Measurements from ENCODE around the gene PIK3C3. TPM values are rescaled to one million over a fixed set of nuclear protein-coding genes. Genes with fewer than 3 reads are reported as not detected.

Gene PIK3C3
- polyA plus RNA-seq, 1 of the 3 experiments (the other 2 are of a cell fraction), result 26.9 TPM

GRCh38 chr18:41993151-41993550 lies 38.1 kb downstream of the PIK3C3 start:
- no peaks in the 10 kb centered on the region for H4K20me1 ChIP-seq (ENCODE audit: insufficient read depth)
- no peaks in the 10 kb centered on the region for H3K9me3 ChIP-seq
- CTCF ChIA-PET, result no interaction called here
- no peak for DNase-seq
- H3K79me2 ChIP-seq (ENCODE audit: insufficient read depth), result peaks cover 9% of the 10 kb centered on the region; the same call in 1 of the 2 replicates
- H3K36me3 ChIP-seq (replicated peaks in 1 of 2; ENCODE audit: control insufficient read depth in 1 of 2, insufficient read depth in 2 of 2, low read length in 1 of 2), result peaks cover 84 to 87% of the 10 kb centered on the region in 2 experiments
- H2AFZ ChIP-seq (ENCODE audit: low read depth), result no peak overlapping the region
- H3K4me2 ChIP-seq, result no peak overlapping the region
- no peaks in the 10 kb centered on the region for H3K27me3 ChIP-seq (ENCODE audit: insufficient read depth)
- H3K9me2 ChIP-seq, result no peaks in the 10 kb centered on the region
- no peak overlapping the region for H3K4me3 ChIP-seq (ENCODE audit: low read depth in 2 of 2, low read length in 1 of 2)
- no peak overlapping the region for H3K9ac ChIP-seq
- H3K27ac ChIP-seq (ENCODE audit: low read depth in 2 of 2, low read length in 1 of 2), result no peak overlapping the region
- POLR2A ChIA-PET, result no interaction called here
- 97% methylated on average over 2 of the region's 2 CpGs for WGBS (ENCODE audit: low lambda C conversion rate)
- H3F3A ChIP-seq (replicated peaks; ENCODE audit: insufficient read depth), result peaks cover 17% of the 10 kb centered on the region
- H3K4me1 ChIP-seq (ENCODE audit: control insufficient read depth in 1 of 2, insufficient read depth in 2 of 2, low read depth in 1 of 2, low read length in 1 of 2), result peaks cover 0 to 18% of the 10 kb centered on the region in 2 experiments; a peak in 2 of 4 replicates
- TF ChIP-seq RFX5 (IDR thresholded peaks at IDR 0.05; ENCODE audit: low read length) (no peak), SIN3A (IDR thresholded peaks at IDR 0.05; ENCODE audit: borderline replicate concordance, low read depth, low read length) (no peak), YY1 (IDR thresholded peaks at IDR 0.05; ENCODE audit: low read depth) (no peak), RAD21 (IDR thresholded peaks at IDR 0.05; ENCODE audit: low read length) (no peak), RCOR1 (IDR thresholded peaks at IDR 0.05; ENCODE audit: low read length) (no peak), RXRA (IDR thresholded peaks at IDR 0.05; ENCODE audit: borderline replicate concordance, low read depth) (no peak), GATA2 (CRISPR knock-in tag; IDR thresholded peaks at IDR 0.05) (no peak), SMC3 (IDR thresholded peaks at IDR 0.05; ENCODE audit: low read depth, low read length) (no peak), GABPA (IDR thresholded peaks at IDR 0.05; ENCODE audit: low read depth) (no peak), FOXJ3 (CRISPR knock-in tag; IDR thresholded peaks at IDR 0.05) (no peak), EZH2phosphoT487 (IDR thresholded peaks at IDR 0.05; ENCODE audit: borderline replicate concordance, low read depth) (no peak), ELF1 (IDR thresholded peaks at IDR 0.05) (no peak), FOSL2 (IDR thresholded peaks at IDR 0.05; ENCODE audit: borderline replicate concordance, low read depth) (no peak), EP300 (IDR thresholded peaks at IDR 0.05; ENCODE audit: borderline replicate concordance in 1 of 2, low read depth in 1 of 2, low read length in 1 of 2) (no peak), TAF1 (IDR thresholded peaks at IDR 0.05; ENCODE audit: borderline replicate concordance, low read depth, low read length) (no peak), USF2 (IDR thresholded peaks at IDR 0.05; ENCODE audit: borderline replicate concordance, low read depth, low read length) (no peak), TCF12 (IDR thresholded peaks at IDR 0.05) (no peak)
- TF ChIP-seq, protein P1, sequence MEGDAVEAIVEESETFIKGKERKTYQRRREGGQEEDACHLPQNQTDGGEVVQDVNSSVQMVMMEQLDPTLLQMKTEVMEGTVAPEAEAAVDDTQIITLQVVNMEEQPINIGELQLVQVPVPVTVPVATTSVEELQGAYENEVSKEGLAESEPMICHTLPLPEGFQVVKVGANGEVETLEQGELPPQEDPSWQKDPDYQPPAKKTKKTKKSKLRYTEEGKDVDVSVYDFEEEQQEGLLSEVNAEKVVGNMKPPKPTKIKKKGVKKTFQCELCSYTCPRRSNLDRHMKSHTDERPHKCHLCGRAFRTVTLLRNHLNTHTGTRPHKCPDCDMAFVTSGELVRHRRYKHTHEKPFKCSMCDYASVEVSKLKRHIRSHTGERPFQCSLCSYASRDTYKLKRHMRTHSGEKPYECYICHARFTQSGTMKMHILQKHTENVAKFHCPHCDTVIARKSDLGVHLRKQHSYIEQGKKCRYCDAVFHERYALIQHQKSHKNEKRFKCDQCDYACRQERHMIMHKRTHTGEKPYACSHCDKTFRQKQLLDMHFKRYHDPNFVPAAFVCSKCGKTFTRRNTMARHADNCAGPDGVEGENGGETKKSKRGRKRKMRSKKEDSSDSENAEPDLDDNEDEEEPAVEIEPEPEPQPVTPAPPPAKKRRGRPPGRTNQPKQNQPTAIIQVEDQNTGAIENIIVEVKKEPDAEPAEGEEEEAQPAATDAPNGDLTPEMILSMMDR (IDR thresholded peaks at IDR 0.05), result no peak
- TF ChIP-seq, protein P2, sequence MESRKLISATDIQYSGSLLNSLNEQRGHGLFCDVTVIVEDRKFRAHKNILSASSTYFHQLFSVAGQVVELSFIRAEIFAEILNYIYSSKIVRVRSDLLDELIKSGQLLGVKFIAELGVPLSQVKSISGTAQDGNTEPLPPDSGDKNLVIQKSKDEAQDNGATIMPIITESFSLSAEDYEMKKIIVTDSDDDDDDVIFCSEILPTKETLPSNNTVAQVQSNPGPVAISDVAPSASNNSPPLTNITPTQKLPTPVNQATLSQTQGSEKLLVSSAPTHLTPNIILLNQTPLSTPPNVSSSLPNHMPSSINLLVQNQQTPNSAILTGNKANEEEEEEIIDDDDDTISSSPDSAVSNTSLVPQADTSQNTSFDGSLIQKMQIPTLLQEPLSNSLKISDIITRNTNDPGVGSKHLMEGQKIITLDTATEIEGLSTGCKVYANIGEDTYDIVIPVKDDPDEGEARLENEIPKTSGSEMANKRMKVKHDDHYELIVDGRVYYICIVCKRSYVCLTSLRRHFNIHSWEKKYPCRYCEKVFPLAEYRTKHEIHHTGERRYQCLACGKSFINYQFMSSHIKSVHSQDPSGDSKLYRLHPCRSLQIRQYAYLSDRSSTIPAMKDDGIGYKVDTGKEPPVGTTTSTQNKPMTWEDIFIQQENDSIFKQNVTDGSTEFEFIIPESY (IDR thresholded peaks at IDR 0.05; ENCODE audit: borderline replicate concordance, low read depth), result no peak
- TF ChIP-seq, protein P3, sequence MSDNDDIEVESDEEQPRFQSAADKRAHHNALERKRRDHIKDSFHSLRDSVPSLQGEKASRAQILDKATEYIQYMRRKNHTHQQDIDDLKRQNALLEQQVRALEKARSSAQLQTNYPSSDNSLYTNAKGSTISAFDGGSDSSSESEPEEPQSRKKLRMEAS (IDR thresholded peaks at IDR 0.05; ENCODE audit: low read depth), result no peak

Data from SK-N-SH (cell line).